Measurements from ENCODE around the gene MAFB.

Gene MAFB

DNA sequence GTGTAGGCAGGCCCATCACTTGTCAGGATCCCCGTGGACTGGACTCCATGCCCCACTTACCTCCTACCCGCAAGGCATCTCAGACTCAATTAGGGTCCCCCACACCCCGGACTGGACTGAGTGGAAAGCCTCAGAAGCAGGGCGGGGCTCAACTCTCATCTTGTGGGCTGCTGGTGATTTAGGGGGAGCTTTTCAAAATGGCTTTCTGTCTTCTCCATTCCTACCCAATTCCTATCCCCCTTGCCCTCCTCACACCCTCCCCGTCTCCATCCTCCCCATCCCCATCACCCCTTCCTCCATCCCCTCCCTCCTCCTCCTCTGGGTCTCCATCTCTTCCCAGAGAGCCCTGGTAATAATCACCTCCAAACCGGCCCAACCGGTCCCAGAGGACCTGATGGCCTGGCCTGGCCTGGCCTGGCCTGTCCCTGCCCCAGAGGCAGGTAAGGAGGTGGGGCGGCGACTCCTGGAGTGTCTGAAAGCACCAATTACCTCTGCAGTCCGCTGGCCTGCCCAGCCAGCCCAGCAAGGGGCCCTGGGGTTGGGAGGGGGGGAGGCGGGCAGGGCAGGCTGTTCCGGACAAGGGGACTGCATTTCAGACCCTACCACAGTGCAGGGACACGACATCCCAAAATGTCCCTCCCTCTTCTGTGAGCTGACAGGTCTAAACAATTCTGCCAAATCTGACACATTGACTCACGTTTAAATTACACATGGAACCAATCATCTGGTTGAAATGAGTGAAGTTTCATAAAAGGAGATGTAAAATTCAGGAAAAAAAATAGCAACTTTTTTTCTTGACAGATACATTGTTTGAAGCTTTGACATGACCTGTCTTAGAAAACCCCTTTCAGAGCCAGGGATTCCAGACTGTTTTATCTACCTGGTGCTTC lies 24.8 kb downstream of the MAFB start:
- no peak overlapping the region for H3K4me3 ChIP-seq (ENCODE audit: low read depth, low read length)
- TF ChIP-seq, protein P1, sequence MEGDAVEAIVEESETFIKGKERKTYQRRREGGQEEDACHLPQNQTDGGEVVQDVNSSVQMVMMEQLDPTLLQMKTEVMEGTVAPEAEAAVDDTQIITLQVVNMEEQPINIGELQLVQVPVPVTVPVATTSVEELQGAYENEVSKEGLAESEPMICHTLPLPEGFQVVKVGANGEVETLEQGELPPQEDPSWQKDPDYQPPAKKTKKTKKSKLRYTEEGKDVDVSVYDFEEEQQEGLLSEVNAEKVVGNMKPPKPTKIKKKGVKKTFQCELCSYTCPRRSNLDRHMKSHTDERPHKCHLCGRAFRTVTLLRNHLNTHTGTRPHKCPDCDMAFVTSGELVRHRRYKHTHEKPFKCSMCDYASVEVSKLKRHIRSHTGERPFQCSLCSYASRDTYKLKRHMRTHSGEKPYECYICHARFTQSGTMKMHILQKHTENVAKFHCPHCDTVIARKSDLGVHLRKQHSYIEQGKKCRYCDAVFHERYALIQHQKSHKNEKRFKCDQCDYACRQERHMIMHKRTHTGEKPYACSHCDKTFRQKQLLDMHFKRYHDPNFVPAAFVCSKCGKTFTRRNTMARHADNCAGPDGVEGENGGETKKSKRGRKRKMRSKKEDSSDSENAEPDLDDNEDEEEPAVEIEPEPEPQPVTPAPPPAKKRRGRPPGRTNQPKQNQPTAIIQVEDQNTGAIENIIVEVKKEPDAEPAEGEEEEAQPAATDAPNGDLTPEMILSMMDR (IDR thresholded peaks at IDR 0.05; ENCODE audit: insufficient read depth, low read depth, low read length, missing control alignments): no peak
- DNase-seq (ENCODE audit: low read depth): no peak

DNA sequence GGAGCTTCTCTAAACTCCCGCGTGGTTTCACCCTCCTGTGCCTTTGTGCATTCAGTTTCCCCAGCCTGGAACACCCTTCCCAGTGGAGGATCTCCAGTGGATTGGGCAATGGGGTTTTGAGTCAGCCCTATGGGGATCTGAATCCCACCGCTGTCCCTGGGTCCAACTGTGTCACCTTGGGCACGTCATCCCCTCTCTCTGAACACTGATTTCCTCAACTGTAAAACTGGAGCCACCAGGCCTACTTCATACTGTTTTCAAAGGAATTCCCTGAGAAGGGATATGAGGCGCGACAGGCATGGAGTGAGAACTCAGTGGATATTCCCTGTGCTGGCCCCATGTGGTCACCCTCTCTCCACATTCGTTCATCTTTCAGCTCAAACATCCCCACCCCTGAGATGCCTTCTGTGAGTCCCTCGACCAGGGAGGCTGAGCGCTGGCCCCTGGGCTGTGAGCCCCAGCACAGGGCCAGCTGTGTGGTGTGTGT lies 25.7 kb downstream of the MAFB start:
- no peak overlapping the region for H3K4me3 ChIP-seq (ENCODE audit: low read depth, low read length)
- TF ChIP-seq, protein P1 (IDR thresholded peaks at IDR 0.05; ENCODE audit: insufficient read depth, low read depth, low read length, missing control alignments): no peak
- DNase-seq (ENCODE audit: low read depth): no peak

DNA sequence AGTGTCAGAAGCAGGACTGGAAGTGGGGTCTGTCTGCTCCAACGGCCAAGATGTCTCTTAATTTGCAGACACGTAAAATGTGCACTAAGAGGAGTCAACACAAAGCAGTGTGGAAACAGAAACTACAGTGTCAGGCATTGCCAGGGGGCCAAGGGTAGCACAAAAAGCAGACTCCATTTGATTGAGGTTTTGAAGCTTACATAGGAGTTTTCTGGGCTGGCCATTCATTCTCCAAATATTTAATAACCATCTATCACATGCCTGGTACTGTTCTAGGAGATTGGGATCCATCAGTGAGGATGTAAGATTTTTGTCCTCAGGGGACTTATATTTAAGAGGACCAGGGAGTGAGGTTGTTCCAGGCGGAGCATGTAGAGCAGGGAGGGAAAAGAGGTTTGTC lies 29.5 kb downstream of the MAFB start:
- TF ChIP-seq, protein P1 (IDR thresholded peaks at IDR 0.05; ENCODE audit: insufficient read depth, low read depth, low read length, missing control alignments): no peak
- DNase-seq (ENCODE audit: low read depth): no peak
- no peak overlapping the region for H3K4me3 ChIP-seq (ENCODE audit: low read depth, low read length)

DNA sequence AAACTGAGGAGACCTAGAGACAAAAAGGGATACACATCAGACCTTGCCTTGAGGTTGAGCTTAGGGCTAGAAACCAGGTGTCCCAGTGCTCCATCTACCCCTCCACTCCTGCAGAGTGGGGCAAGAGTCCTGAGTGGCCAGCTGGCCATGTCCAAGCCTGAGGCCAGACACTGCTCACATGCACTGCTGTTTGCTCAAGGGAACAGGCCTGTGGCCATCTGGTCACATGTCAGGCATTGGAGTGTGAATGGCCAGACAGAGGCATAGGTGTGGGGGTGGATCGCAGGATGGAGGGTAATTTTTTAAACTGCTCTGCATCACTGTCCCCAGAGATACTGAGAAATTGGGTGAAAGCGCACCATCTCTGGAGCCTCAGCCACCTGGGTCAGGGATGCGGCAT lies 30.5 kb downstream of the MAFB start:
- DNase-seq (ENCODE audit: low read depth): no peak
- H3K4me3 ChIP-seq (ENCODE audit: low read depth, low read length): no peak overlapping the region
- TF ChIP-seq, protein P1 (IDR thresholded peaks at IDR 0.05; ENCODE audit: insufficient read depth, low read depth, low read length, missing control alignments): no peak

DNA sequence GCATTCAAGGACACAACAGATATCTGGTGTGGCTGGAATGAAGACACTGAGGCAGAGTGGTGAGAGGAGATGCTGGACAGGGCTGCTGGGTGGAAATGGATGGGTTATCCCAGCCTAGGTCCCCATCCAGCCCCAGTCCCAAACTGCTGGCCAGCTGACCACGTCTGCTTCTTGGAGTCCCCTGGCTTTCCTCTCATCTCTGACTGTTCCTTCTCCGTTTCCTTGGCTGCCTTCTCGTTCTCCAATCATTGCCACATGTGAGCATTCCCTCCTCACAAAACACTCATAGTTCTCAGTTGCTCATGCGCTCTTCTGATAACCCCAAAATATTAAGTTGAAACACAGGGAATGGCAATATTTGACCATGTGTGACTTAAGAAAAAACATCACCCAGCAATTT lies 31.5 kb downstream of the MAFB start:
- no peak for DNase-seq (ENCODE audit: low read depth)
- no peak overlapping the region for H3K4me3 ChIP-seq (ENCODE audit: low read depth, low read length)

GRCh38 chr20:40655451-40655850 lies 33.6 kb downstream of the MAFB start:
- no peak for DNase-seq (ENCODE audit: low read depth)
- H3K4me3 ChIP-seq (ENCODE audit: low read depth, low read length): no peak overlapping the region
- TF ChIP-seq, protein P1 (IDR thresholded peaks at IDR 0.05; ENCODE audit: insufficient read depth, low read depth, low read length, missing control alignments): no peak

More for the DNA sequence above, 31.5 kb downstream of the MAFB start:
- TF ChIP-seq, protein P1 (IDR thresholded peaks at IDR 0.05; ENCODE audit: insufficient read depth, low read depth, low read length, missing control alignments): no peak

All from GM12865 (cell line).